Sigmoid colon (tissue), 3 donors: Measurements from ENCODE around the gene PLOD1.

ENCODE experiments used
- CTCF ChIP-seq, 4 experiments: fragments of 450-650 bp in 3 of 4; fragments of 200-600 bp in 1 of 4; IDR thresholded peaks; one replicate each; pipeline ENCODE4 v1.5.1; 2016 to 2019; ENCODE audit warnings: antibody characterized with exemption in 4 of 4, mild to moderate bottlenecking in 3 of 4, moderate library complexity in 2 of 4
- POLR2A ChIP-seq, 2 donors: fragments of 450-650 bp; IDR thresholded peaks; one replicate each; pipeline ENCODE4 v1.6.1; 2016; ENCODE audit warnings: antibody characterized with exemption in 2 of 2, mild to moderate bottlenecking in 2 of 2, moderate library complexity in 2 of 2

- no peak for TF ChIP-seq POLR2A (IDR thresholded peaks at IDR 0.05)
- TF ChIP-seq CTCF (IDR thresholded peaks at IDR 0.05): no peak
Observed at GRCh38 chr1:11951901-11952300, 17.4 kb downstream of the PLOD1 start.
